Thyroid gland (tissue), 4 donors: ENCODE measurements around the gene TTLL13. TPM values are rescaled to one million over a fixed set of nuclear protein-coding genes. Genes with fewer than 3 reads are reported as not detected.
"Not testable (repeated sequence)": the region's sequence is repeated elsewhere in the genome, so short reads cannot be mapped to it uniquely, and the experiment has no call there.

Experiments used
- DNase-seq, 2 donors: peaks; one replicate each; pipeline ENCODE4 v3.0.0-alpha.2; 2019
- H3K27ac ChIP-seq, 3 donors: fragments of 200-600 bp; sonication (generic); 1 replicate in 2 of 3; 2 replicates in 1 of 3; pipeline ENCODE4 v1.5.1; 2016 to 2019; ENCODE audit warnings: mild to moderate bottlenecking in 1 of 3, moderate library complexity in 1 of 3
- H3K27me3 ChIP-seq: fragments of 200-600 bp; sonication (generic); one replicate; pipeline ENCODE4 v1.5.1; 2019
- H3K36me3 ChIP-seq, 2 donors: fragments of 200-600 bp; sonication (generic); one replicate each; pipeline ENCODE4 v1.5.1; 2016 to 2019
- H3K4me1 ChIP-seq, 2 donors: fragments of 200-600 bp; sonication (generic); one replicate each; pipeline ENCODE4 v1.5.1; 2017 to 2019
- H3K4me3 ChIP-seq, 3 donors: fragments of 200-600 bp; sonication (generic); replicated peaks in 1 of 3; 1 replicate in 2 of 3; 2 replicates in 1 of 3; pipeline ENCODE4 v1.5.1; 2016; ENCODE audit warnings: mild to moderate bottlenecking in 1 of 3
- H3K9me3 ChIP-seq: fragments of 200-600 bp; sonication (generic); one replicate; pipeline ENCODE4 v1.5.1; 2017
- POLR2A ChIP-seq, 2 donors: fragments of 450-650 bp; IDR thresholded peaks; one replicate each; pipeline ENCODE4 v1.6.1; 2017; ENCODE audit warnings: antibody characterized with exemption in 2 of 2, mild to moderate bottlenecking in 2 of 2, moderate library complexity in 1 of 2
- WGBS, 2 donors: methylation state at CpG; one replicate each; pipeline ENCODE4 v1.1.5; 2017; 5-methylcytosine and 5-hydroxymethylcytosine counted together
- intact Hi-C: fragments of 100-400 bp; cut with DNase I; formaldehyde crosslinking; loops from one replicate; pipeline ENCODE4 v1.15.1; 2023
- total RNA-seq, 4 donors: library from RNA; depleted of rRNA; stranded (reverse); fragments of >200 nt; gene quantifications; one replicate each; pipeline ENCODE4 v1.2.3, GENCODE V29; 2016
- TF ChIP-seq, protein P1 (sequence below), 6 experiments: fragments of 200-600 bp in 3 of 6; fragments of 450-650 bp in 3 of 6; sonication (generic) in 3 of 6; IDR thresholded peaks; one replicate each; pipeline ENCODE4 v1.5.1; 2016 to 2019; ENCODE audit warnings: antibody characterized with exemption in 6 of 6, mild to moderate bottlenecking in 2 of 6, inconsistent platforms in 1 of 6, moderate library complexity in 1 of 6

TTLL13 gene
- total RNA-seq, 4 donors from 2014 or later: 0.13 to 0.22 TPM; not detected in 2

DNA sequence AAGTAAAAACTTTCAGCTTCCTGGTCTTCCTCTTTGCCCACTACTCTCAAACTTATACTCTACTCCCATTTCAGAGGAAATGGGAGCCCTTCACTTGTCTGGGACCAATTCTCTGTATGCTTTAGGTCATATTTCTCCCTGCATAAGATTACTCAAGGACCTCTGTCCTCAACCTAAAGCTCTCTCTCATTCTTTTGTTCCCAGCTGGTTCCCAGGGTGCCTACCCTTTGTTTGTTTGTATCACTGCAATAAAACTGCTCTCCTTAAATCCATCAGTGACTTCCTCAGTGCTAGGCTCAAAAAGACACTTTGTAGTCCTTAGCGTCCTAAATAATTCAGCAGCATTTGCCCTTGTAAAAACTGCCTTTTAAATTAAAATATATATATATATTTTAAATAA lies 19.1 kb downstream of the TTLL13 start:
- H3K36me3 ChIP-seq: peaks cover 0 to 11% of the 10 kb centered on the region in 2 donors
- WGBS, 2 donors: 63 to 76% methylated on average over 1 of the region's 1 CpG
- H3K9me3 ChIP-seq: no peaks in the 10 kb centered on the region
- no peaks in the 10 kb centered on the region for H3K27me3 ChIP-seq
- no peak overlapping the region for H3K27ac ChIP-seq
- no peak overlapping the region for H3K4me3 ChIP-seq
- no peak for DNase-seq
- TF ChIP-seq POLR2A (IDR thresholded peaks at IDR 0.05): no peak
- TF ChIP-seq, protein P1, sequence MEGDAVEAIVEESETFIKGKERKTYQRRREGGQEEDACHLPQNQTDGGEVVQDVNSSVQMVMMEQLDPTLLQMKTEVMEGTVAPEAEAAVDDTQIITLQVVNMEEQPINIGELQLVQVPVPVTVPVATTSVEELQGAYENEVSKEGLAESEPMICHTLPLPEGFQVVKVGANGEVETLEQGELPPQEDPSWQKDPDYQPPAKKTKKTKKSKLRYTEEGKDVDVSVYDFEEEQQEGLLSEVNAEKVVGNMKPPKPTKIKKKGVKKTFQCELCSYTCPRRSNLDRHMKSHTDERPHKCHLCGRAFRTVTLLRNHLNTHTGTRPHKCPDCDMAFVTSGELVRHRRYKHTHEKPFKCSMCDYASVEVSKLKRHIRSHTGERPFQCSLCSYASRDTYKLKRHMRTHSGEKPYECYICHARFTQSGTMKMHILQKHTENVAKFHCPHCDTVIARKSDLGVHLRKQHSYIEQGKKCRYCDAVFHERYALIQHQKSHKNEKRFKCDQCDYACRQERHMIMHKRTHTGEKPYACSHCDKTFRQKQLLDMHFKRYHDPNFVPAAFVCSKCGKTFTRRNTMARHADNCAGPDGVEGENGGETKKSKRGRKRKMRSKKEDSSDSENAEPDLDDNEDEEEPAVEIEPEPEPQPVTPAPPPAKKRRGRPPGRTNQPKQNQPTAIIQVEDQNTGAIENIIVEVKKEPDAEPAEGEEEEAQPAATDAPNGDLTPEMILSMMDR (IDR thresholded peaks at IDR 0.05): no peak
- intact Hi-C loops: no loop called here
- peaks cover 52 to 66% of the 10 kb centered on the region in 2 donors for H3K4me1 ChIP-seq

DNA sequence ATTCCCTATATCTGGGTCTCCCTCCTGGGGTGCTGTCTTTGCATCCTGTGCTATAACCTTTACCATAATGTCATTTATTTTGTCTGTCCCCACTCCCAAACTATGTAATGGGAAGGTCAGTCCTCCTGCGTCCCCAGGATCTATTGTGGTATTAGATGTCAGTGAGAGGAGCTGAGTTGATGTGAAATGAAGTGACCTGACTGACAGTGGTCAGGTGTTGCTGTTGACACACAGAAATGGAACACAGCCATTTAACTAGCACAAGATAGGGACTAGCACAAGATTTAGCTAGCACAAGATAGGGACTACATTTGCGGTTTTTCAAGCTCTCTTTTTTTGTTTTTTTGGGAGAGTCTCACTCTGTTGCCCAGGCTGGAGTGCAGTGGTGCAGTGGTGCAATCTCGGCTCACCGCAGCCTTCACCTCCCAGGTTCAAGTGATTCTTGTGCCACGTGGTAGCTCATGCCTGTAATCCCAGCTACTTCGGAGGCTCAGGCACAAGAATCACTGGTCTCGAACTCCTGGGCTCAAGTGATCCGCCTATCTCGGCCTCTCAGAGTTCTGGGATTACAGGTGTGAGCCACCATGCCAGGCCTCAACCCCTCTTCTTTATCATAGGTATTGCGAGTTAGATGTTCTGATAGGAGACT lies 21.3 kb downstream of the TTLL13 start:
- peak; percentile 58 to 62 for DNase-seq
- Histone ChIP-seq H3K4me3 (no peak overlapping the region), H3K27me3 (no peaks in the 10 kb centered on the region), H3K9me3 (no peaks in the 10 kb centered on the region), H3K36me3 (peaks cover 0 to 11% of the 10 kb centered on the region in 2 donors), H3K4me1 (peaks cover 52 to 55% of the 10 kb centered on the region in 2 donors), H3K27ac (peak overlapping the region; percentile 47 to 65 (median 51))
- intact Hi-C loops: no loop called here
- TF ChIP-seq, protein P1 (IDR thresholded peaks at IDR 0.05): no peak
- WGBS, 2 donors: 46 to 63% methylated on average over 10 of the region's 10 CpGs

DNA sequence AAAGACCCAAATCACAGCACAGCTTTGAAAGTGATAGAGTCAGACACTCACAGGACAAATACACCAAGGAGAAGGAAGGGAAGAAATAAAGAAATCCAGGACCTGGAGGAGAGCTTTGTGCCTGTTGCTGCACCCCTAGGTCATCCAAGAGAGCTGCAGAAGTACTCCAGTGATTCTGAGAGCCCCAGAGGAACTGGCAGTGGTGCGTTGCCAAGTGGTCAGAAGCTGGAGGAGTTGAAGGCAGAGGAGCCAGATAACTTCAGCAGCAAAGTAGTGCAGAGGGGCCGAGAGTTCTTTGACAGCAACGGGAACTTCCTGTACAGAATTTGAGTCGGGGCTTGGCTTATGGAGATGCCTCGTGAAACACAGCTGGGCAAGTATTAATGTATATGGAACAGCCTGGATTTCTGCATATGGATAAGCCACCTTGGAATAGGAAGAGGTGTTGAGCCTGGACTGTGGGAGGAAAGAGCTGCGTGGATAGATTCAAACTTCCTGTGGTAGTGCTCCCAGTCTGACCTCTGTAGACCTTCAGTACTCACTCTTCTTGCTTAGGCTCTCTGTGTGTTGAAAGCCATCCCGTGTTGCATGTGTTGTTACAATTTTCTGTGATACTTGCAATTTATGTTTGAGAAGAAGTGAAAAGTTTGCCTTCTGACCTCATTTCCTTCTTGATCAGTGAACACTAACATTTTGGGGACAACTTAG lies 22.3 kb downstream of the TTLL13 start:
- intact Hi-C loops: no loop called here
- peaks cover 51 to 54% of the 10 kb centered on the region in 2 donors for H3K4me1 ChIP-seq

DNA sequence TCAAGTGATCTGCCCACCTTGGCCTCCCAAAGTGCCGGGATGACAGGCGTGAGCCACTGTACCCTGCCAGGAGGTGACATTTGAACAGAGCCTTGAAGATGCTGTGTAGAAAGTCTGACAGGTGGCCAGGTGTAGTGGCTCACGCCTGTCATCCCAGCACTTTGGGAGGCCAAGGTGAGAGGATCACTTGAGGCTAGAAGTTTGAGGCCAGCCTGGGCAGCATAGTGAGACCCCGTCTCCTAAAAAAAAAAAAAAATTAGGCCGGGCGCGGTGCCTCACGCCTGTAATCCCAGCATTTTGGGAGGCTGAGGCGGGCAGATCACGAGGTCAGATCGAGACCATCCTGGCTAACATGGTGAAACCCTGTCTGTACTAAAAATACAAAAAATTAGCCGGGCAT lies 29.1 kb downstream of the TTLL13 start:
- not testable (repeated sequence) for H3K27me3 ChIP-seq

More for the DNA sequence above, 22.3 kb downstream of the TTLL13 start:
- no peaks in the 10 kb centered on the region for H3K9me3 ChIP-seq
- peak; percentile 89 to 90 for DNase-seq
- no peak overlapping the region for H3K4me3 ChIP-seq
- H3K27me3 ChIP-seq: no peaks in the 10 kb centered on the region
- WGBS, 2 donors: 27 to 37% methylated on average over 7 of the region's 7 CpGs
- peak overlapping the region; percentile 34 to 51 (median 47) for H3K27ac ChIP-seq
- TF ChIP-seq, protein P1 (IDR thresholded peaks at IDR 0.05): no peak
- no peak for TF ChIP-seq POLR2A (IDR thresholded peaks at IDR 0.05)
- peaks cover 0 to 11% of the 10 kb centered on the region in 2 donors for H3K36me3 ChIP-seq

DNA sequence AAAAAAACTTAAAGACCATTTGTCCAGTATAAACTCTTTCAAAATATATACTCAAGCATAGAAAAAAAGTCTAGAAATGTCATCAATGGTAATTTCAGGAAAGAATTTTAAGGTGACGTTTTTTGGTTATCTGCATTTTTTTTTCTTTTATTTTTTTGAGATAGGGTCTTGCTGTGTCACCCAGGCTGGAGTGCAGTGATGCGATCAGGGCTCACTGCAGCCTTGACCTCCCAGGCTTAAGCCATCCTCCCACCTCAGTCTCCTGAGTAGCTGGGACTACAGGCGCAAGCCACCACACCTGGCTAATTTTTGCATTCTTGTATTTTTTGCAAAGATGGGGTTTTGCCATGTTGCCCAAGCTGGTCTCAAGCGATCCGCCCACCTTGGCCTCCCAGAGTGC lies 31.4 kb downstream of the TTLL13 start:
- H3K27me3 ChIP-seq, H3K27ac ChIP-seq, H3K9me3 ChIP-seq, H3K36me3 ChIP-seq, DNase-seq, H3K4me3 ChIP-seq, H3K4me1 ChIP-seq, intact Hi-C loops: not testable (repeated sequence)
- 92 to 95% methylated on average over 5 of the region's 5 CpGs for WGBS, 2 donors

More for the DNA sequence above, 29.1 kb downstream of the TTLL13 start:
- intact Hi-C loops, H3K27ac ChIP-seq, DNase-seq, H3K4me1 ChIP-seq, H3K36me3 ChIP-seq, H3K4me3 ChIP-seq, H3K9me3 ChIP-seq: not testable (repeated sequence)
- WGBS, 2 donors: 98 to 99% methylated on average over 12 of the region's 12 CpGs

DNA sequence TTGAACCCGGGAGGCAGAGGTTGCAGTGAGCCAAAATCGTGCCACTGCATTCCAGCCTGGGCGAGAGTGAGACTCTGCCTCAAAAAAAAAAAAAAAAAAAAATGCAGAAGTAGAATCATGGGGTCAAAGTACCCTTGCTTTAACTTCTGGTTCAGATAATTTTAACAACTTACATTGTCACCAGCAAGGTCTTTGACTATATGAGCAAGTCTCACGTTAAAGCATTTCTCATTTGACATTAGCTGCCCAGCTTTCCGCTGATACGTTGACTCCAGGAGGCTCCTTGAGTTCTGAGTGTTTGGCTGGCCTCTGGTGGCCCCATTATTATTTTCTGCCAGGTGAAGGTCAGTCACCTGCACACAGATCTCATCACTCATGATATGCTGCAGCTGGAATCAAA lies 32.3 kb downstream of the TTLL13 start:
- intact Hi-C loops, H3K36me3 ChIP-seq, H3K27ac ChIP-seq, H3K4me3 ChIP-seq, H3K27me3 ChIP-seq, H3K4me1 ChIP-seq, DNase-seq, H3K9me3 ChIP-seq: not testable (repeated sequence)
- 68 to 88% methylated on average over 6 of the region's 6 CpGs for WGBS, 2 donors
